Astrocyte (in vitro differentiated cells and primary cell): ENCODE data around the gene KLHL8.

Experiments
- CTCF ChIP-seq: IDR thresholded peaks from 2 replicates; pipeline ENCODE4 v1.5.1; 2011; ENCODE audit warnings: low read depth, mild to moderate bottlenecking, inconsistent platforms, low read length, moderate library complexity; ENCODE audit not compliant: insufficient read depth
- EZH2 ChIP-seq: IDR thresholded peaks from 2 replicates; pipeline ENCODE4 v1.6.1; 2012; ENCODE audit warnings: mild to moderate bottlenecking, low read length, inconsistent platforms; ENCODE audit not compliant: insufficient read depth

- TF ChIP-seq CTCF (no peak), EZH2 (no peak)
Measured at GRCh38 chr4:87122252-87122651, 98.2 kb downstream of the KLHL8 start.
